Trophoblast cell (in vitro differentiated cells and primary cell): ENCODE measurements around the gene ATP1B2.

Experiments used
- DNase-seq, 2 donors: peaks; one replicate each; pipeline ENCODE4 v3.0.0-alpha.2; 2016
- H2AFZ ChIP-seq: 2 replicates; pipeline ENCODE4 v1.6.1; 2013; ENCODE audit warnings: low read length, moderate library complexity, mild to moderate bottlenecking; ENCODE audit not compliant: insufficient read depth, poor library complexity
- H2AK5ac ChIP-seq: 2 replicates; pipeline ENCODE4 v1.6.1; 2013; ENCODE audit warnings: mild to moderate bottlenecking, low read length
- H2BK120ac ChIP-seq: 2 replicates; pipeline ENCODE4 v1.6.1; 2013; ENCODE audit warnings: low read length, mild to moderate bottlenecking, moderate library complexity; ENCODE audit not compliant: insufficient read depth, poor library complexity
- H2BK12ac ChIP-seq: 2 replicates; pipeline ENCODE4 v1.6.1; 2013; ENCODE audit warnings: mild to moderate bottlenecking, low read length, moderate library complexity
- H2BK5ac ChIP-seq: 2 replicates; pipeline ENCODE4 v1.6.1; 2013; ENCODE audit warnings: low read length, low read depth, moderate library complexity, mild to moderate bottlenecking; ENCODE audit not compliant: poor library complexity
- H3K14ac ChIP-seq: 2 replicates; pipeline ENCODE4 v1.6.1; 2013; ENCODE audit warnings: mild to moderate bottlenecking, low read length
- H3K18ac ChIP-seq: 2 replicates; pipeline ENCODE4 v1.6.1; 2013; ENCODE audit warnings: mild to moderate bottlenecking, low read length
- H3K23ac ChIP-seq: 2 replicates; pipeline ENCODE4 v1.6.1; 2013; ENCODE audit warnings: low read length
- H3K27ac ChIP-seq: 2 replicates; pipeline ENCODE4 v1.5.1; 2013; ENCODE audit warnings: low read depth, mild to moderate bottlenecking, inconsistent platforms, low read length, moderate library complexity
- H3K27me3 ChIP-seq: 2 replicates; pipeline ENCODE4 v1.6.1; 2013; ENCODE audit warnings: inconsistent platforms, mild to moderate bottlenecking, low read length, moderate library complexity; ENCODE audit not compliant: insufficient read depth
- H3K36me3 ChIP-seq, 2 experiments: 1 replicate in 1 of 2; 2 replicates in 1 of 2; pipeline ENCODE4 v1.6.1; 2013; ENCODE audit warnings: low read length in 2 of 2, mild to moderate bottlenecking in 2 of 2, moderate library complexity in 1 of 2; ENCODE audit not compliant: insufficient read depth in 2 of 2, control insufficient read depth in 1 of 2
- H3K4ac ChIP-seq: 2 replicates; pipeline ENCODE4 v1.6.1; 2013; ENCODE audit warnings: low read depth, mild to moderate bottlenecking, low read length, moderate library complexity
- H3K4me1 ChIP-seq, 2 experiments: 1 replicate in 1 of 2; 2 replicates in 1 of 2; pipeline ENCODE4 v1.6.1; 2013; ENCODE audit warnings: low read length in 2 of 2, mild to moderate bottlenecking in 2 of 2, moderate library complexity in 1 of 2; ENCODE audit not compliant: insufficient read depth in 2 of 2, control insufficient read depth in 1 of 2
- H3K4me2 ChIP-seq: 2 replicates; pipeline ENCODE4 v1.6.1; 2013; ENCODE audit warnings: inconsistent platforms, mild to moderate bottlenecking, low read length, moderate library complexity
- H3K4me3 ChIP-seq: 2 replicates; pipeline ENCODE4 v1.5.1; 2013; ENCODE audit warnings: mild to moderate bottlenecking, low read depth, low read length, inconsistent platforms
- H3K79me1 ChIP-seq: one replicate; pipeline ENCODE4 v1.6.1; 2013; ENCODE audit warnings: low read length
- H3K79me2 ChIP-seq: 2 replicates; pipeline ENCODE4 v1.6.1; 2013; ENCODE audit warnings: low read length, mild to moderate bottlenecking; ENCODE audit not compliant: control insufficient read depth, insufficient read depth, poor library complexity
- H3K9ac ChIP-seq: 2 replicates; pipeline ENCODE4 v1.6.1; 2013; ENCODE audit warnings: mild to moderate bottlenecking, low read length
- H3K9me3 ChIP-seq: 2 replicates; pipeline ENCODE4 v1.6.1; 2013; ENCODE audit warnings: low read depth, mild to moderate bottlenecking, control low read depth, inconsistent platforms, low read length; ENCODE audit not compliant: insufficient read depth
- H4K12ac ChIP-seq: 2 replicates; pipeline ENCODE4 v1.6.1; 2013; ENCODE audit warnings: low read depth, mild to moderate bottlenecking, low read length, moderate library complexity
- H4K8ac ChIP-seq: 2 replicates; pipeline ENCODE4 v1.6.1; 2013; ENCODE audit warnings: low read depth, mild to moderate bottlenecking, low read length, moderate library complexity
- H4K91ac ChIP-seq: one replicate; pipeline ENCODE4 v1.6.1; 2013; ENCODE audit warnings: low read depth, mild to moderate bottlenecking, low read length, moderate library complexity
- WGBS: extraction: QIAGEN DNeasy Blood & Tissue Kit; methylation state at CpG from one replicate; pipeline ENCODE4 v1.1.7; 2013; ENCODE audit warnings: missing lambda C conversion rate; ENCODE audit not compliant: insufficient read length, insufficient coverage; ENCODE audit errors: extremely low coverage; 5-methylcytosine and 5-hydroxymethylcytosine counted together

ATP1B2 gene

DNA sequence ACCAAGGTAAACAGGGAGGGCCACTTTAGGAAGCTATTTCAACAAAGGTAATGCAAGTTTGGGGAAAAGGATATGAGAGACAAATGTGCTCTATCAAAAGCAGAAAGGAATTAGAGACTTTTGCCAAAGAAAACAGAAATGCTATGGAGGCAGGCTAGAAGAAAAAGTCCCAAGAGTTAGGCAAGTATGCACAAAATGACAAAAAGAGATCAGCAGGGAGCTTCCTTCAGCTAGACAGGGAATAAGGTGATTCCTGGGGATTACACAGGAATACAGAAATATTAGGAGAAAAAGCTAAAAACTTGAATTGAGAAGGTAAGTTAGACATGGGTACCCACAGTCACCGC is 38.5 kb upstream of the ATP1B2 start:
- no peak overlapping the region for H3K4ac ChIP-seq
- H3K79me2 ChIP-seq, result peaks cover 6% of the 10 kb centered on the region
- H2BK120ac ChIP-seq, result no peak overlapping the region
- no peak overlapping the region for H2AK5ac ChIP-seq
- no peak overlapping the region for H4K12ac ChIP-seq
- peak overlapping the region; percentile 10 for H3K4me2 ChIP-seq
- H3K18ac ChIP-seq, result no peak overlapping the region
- H3K27me3 ChIP-seq, result no peaks in the 10 kb centered on the region
- H3K36me3 ChIP-seq, result peaks cover 3% of the 10 kb centered on the region in 2 experiments
- no peak overlapping the region for H4K91ac ChIP-seq
- no peaks in the 10 kb centered on the region for H3K9me3 ChIP-seq
- H3K27ac ChIP-seq, result no peak overlapping the region
- no peak overlapping the region for H3K9ac ChIP-seq
- peaks cover 8 to 9% of the 10 kb centered on the region in 2 experiments for H3K4me1 ChIP-seq
- no CpG with 5 or more reads among the region's 1 CpG for WGBS
- no peak overlapping the region for H2BK12ac ChIP-seq
- H3K79me1 ChIP-seq, result peaks cover 7% of the 10 kb centered on the region
- H3K23ac ChIP-seq, result no peak overlapping the region
- H3K14ac ChIP-seq, result no peak overlapping the region
- H3K4me3 ChIP-seq, result no peak overlapping the region
- no peak overlapping the region for H4K8ac ChIP-seq
- H2AFZ ChIP-seq, result no peak overlapping the region
- DNase-seq, result no peak
- no peak overlapping the region for H2BK5ac ChIP-seq

DNA sequence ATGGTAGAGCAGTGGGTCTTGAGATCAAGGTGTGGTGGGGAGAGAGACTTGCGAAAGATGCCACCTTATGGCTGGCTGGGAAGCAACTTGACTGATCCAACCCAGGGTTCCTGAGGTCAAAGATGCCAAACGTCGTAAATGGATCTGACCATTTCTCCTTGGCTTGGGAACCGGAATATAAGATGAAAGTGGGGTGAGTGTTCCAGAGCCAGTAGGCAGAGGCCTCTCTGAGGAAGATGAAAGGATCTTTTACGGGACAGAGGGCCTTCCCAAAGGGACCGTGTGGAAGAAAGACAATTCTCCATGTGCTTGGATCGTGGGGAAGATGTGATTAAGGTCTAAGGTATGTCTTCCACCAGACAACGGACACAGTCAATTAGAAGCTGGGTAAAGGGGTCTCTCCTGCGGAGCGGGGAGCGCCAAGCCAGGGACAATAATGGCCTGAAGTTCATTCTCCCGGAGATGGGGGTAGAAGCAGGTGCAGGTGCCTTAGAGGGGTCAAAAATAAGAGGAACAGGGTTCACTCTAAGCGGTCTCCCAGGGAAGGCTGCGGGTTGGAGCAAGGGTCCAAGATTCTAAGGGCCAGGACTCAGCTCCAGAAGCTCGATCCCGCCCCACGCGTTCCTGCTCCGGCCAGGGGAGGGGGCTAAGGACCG is 36.8 kb upstream of the ATP1B2 start:
- Histone ChIP-seq H3K4me3 (peak overlapping the region; percentile 88), H3K36me3 (peaks cover 0 to 3% of the 10 kb centered on the region in 2 experiments), H2BK120ac (peak overlapping the region; percentile 19), H4K12ac (no peak overlapping the region), H3K14ac (peak overlapping the region; percentile 85), H3K79me2 (peaks cover 6% of the 10 kb centered on the region), H3K4ac (peak overlapping the region; percentile 13), H3K4me1 (peaks cover 8 to 9% of the 10 kb centered on the region in 2 experiments), H3K27ac (peak overlapping the region; percentile 91), H3K27me3 (no peaks in the 10 kb centered on the region), H3K79me1 (peaks cover 7% of the 10 kb centered on the region), H4K8ac (peak overlapping the region; percentile 59), H2BK5ac (peak overlapping the region; percentile 62), H3K9me3 (no peaks in the 10 kb centered on the region), H2BK12ac (no peak overlapping the region), H3K9ac (peak overlapping the region; percentile 77), H4K91ac (peak overlapping the region; percentile 79), H3K23ac (no peak overlapping the region), H3K4me2 (peak overlapping the region; percentile 80), H2AK5ac (no peak overlapping the region), H2AFZ (no peak overlapping the region), H3K18ac (peak overlapping the region; percentile 53)
- WGBS, result no CpG with 5 or more reads among the region's 20 CpGs
- DNase-seq, result peak in 1 of 2 donors; percentile 44

DNA sequence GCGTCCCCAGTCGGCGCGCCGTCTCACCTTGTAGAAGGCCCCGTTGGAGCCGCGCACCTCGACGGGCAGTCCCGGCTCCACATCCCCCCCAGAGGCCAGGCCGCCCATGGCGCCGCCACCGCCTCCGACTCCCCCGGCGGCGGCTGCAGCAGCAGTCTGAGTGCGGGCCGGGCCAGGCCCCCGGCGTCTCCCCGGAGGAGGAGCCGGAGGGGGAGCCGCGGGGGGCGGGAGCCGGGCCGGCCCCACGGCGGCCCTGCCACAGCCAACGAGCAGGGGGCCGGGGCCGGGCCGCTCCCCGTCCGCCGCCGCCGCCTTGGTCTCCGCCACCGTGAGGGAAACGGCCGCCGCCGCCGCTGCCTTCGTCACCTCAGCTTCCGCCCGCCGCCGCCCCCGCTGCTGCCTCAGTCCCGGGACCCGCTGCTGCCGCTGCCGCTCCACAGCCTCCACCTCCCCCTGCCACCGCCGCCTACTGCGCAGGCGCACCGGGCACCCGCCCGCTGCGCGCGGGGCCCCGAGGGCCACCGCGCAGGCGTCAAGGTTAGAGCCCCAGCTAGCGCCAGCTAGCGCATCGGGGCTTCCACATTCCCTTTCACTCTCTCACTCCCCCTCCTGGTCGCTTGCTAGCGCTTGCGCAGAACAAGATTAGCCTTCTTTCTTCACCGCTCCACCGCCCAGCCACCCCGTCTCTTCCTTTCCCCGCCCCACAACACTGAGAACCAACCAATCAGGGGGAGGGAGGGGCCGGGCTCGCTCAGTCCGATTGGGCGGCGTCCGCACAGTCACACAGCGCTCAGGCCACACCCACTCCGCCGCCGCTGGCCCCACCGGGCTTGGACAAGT is 36.1 kb upstream of the ATP1B2 start, which contains the start of gene FXR2:
Gene FXR2, minus strand, starts transcription at position 473 of the 840 bp plus-strand sequence. Its CDS starts 365 bp downstream, at position 108.
- Histone ChIP-seq H3K4me3 (peak within 1 kb of the TSS; percentile 88), H3K79me1 (peaks cover 7% of the 10 kb centered on the region), H3K4me2 (peak within 1 kb of the TSS; percentile 80), H2BK5ac (peak within 1 kb of the TSS; percentile 62), H3K14ac (peak within 1 kb of the TSS; percentile 85), H3K27ac (peak within 1 kb of the TSS; percentile 91), H3K79me2 (peaks cover 6% of the 10 kb centered on the region), H4K91ac (peak within 1 kb of the TSS; percentile 79), H2BK120ac (peak within 1 kb of the TSS; percentile 58), H3K27me3 (no peaks in the 10 kb centered on the region), H3K4me1 (peaks cover 8 to 9% of the 10 kb centered on the region in 2 experiments), H2BK12ac (no peak within 1 kb of the TSS), H3K9ac (peak within 1 kb of the TSS; percentile 77), H2AFZ (peak within 1 kb of the TSS; percentile 67), H3K4ac (peak within 1 kb of the TSS; percentile 13), H3K36me3 (peaks cover 0 to 3% of the 10 kb centered on the region in 2 experiments), H4K8ac (peak within 1 kb of the TSS; percentile 78), H2AK5ac (no peak within 1 kb of the TSS), H3K18ac (peak within 1 kb of the TSS; percentile 53), H3K9me3 (no peaks in the 10 kb centered on the region), H4K12ac (peak within 1 kb of the TSS; percentile 67), H3K23ac (no peak within 1 kb of the TSS)
- peak; percentile 100 for DNase-seq
- WGBS, result no CpG with 5 or more reads among the region's 93 CpGs

DNA sequence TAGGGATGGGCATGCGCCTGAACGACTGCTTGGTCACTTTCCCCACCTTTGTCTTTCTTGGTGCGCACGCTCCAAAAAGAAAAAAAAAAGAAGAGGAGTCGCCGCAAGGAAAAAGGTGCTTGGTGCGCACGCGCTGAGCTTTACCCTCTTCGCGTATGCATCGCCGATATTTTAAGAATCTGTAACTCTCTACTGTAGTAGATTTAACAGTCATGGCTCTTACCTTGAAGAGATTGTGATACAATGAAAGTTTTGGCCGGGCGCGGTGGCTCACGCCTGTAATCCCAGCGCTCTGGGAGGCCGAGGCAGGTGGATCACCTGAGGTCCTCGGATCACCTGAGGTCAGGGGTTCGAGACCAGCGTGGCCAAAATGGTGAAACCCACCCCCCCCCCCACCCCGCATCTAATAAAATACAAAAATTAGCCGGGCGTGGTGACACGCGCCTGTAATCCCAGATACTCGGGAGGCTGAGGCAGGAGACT is 35.4 kb upstream of the ATP1B2 start:
- no peak overlapping the region for H4K91ac ChIP-seq
- H3K4me3 ChIP-seq, result peak overlapping the region; percentile 51
- no CpG with 5 or more reads among the region's 28 CpGs for WGBS
- H2BK120ac ChIP-seq, result no peak overlapping the region
- peaks cover 6% of the 10 kb centered on the region for H3K79me2 ChIP-seq
- H2AK5ac ChIP-seq, result no peak overlapping the region
- H3K27me3 ChIP-seq, result no peaks in the 10 kb centered on the region
- no peak overlapping the region for H3K23ac ChIP-seq
- H3K14ac ChIP-seq, result no peak overlapping the region
- peak overlapping the region; percentile 78 for H4K8ac ChIP-seq
- no peak overlapping the region for H3K4ac ChIP-seq
- no peak overlapping the region for H3K18ac ChIP-seq
- peak overlapping the region; percentile 67 for H2AFZ ChIP-seq
- no peak overlapping the region for H2BK5ac ChIP-seq
- peaks cover 8 to 9% of the 10 kb centered on the region in 2 experiments for H3K4me1 ChIP-seq
- H3K27ac ChIP-seq, result peak overlapping the region; percentile 74
- peak overlapping the region; percentile 62 for H3K4me2 ChIP-seq
- H3K9ac ChIP-seq, result no peak overlapping the region
- peaks cover 7% of the 10 kb centered on the region for H3K79me1 ChIP-seq
- H4K12ac ChIP-seq, result peak overlapping the region; percentile 44
- no peaks in the 10 kb centered on the region for H3K9me3 ChIP-seq
- peaks cover 0 to 3% of the 10 kb centered on the region in 2 experiments for H3K36me3 ChIP-seq
- H2BK12ac ChIP-seq, result no peak overlapping the region
- no peak for DNase-seq
